GM12872 (cell line): ENCODE results near the gene CPXM1.

Experiments used
- TF ChIP-seq, protein P1 (sequence below): IDR thresholded peaks from 3 replicates; pipeline ENCODE4 v1.5.1; 2011; ENCODE audit warnings: low read depth, mild to moderate bottlenecking, low read length, moderate library complexity; ENCODE audit not compliant: insufficient read depth

Gene CPXM1

GRCh38 chr20:2767768-2768631 is 32.4 kb downstream of the CPXM1 start:
- TF ChIP-seq, protein P1, sequence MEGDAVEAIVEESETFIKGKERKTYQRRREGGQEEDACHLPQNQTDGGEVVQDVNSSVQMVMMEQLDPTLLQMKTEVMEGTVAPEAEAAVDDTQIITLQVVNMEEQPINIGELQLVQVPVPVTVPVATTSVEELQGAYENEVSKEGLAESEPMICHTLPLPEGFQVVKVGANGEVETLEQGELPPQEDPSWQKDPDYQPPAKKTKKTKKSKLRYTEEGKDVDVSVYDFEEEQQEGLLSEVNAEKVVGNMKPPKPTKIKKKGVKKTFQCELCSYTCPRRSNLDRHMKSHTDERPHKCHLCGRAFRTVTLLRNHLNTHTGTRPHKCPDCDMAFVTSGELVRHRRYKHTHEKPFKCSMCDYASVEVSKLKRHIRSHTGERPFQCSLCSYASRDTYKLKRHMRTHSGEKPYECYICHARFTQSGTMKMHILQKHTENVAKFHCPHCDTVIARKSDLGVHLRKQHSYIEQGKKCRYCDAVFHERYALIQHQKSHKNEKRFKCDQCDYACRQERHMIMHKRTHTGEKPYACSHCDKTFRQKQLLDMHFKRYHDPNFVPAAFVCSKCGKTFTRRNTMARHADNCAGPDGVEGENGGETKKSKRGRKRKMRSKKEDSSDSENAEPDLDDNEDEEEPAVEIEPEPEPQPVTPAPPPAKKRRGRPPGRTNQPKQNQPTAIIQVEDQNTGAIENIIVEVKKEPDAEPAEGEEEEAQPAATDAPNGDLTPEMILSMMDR: no peak

- TF ChIP-seq, protein P1: no peak
These were observed 37.2 kb downstream of the CPXM1 start for GRCh38 chr20:2763186-2763585.

- TF ChIP-seq, protein P1: no peak
These were observed 37.8 kb downstream of the CPXM1 start for GRCh38 chr20:2762578-2763131.

GRCh38 chr20:2761885-2762284 is 38.5 kb downstream of the CPXM1 start:
- TF ChIP-seq, protein P1: no peak

DNA sequence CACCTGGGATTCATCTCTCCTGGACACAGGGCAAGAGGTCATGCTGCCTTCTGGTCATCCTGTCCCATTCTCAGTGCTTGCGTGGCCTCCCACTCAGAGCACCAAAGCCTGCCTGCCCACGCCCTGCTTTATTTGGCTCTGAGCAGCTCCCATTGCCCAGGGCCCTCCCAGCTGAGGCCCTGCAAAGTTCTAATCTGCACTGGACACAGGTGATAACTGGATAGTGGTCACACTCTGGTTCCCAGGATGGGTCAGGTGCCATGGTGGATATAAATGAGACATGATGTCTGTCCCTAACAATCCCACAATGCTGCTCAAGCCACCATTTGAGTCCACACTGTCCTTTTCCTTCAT is 39.5 kb downstream of the CPXM1 start:
- TF ChIP-seq, protein P1: no peak

DNA sequence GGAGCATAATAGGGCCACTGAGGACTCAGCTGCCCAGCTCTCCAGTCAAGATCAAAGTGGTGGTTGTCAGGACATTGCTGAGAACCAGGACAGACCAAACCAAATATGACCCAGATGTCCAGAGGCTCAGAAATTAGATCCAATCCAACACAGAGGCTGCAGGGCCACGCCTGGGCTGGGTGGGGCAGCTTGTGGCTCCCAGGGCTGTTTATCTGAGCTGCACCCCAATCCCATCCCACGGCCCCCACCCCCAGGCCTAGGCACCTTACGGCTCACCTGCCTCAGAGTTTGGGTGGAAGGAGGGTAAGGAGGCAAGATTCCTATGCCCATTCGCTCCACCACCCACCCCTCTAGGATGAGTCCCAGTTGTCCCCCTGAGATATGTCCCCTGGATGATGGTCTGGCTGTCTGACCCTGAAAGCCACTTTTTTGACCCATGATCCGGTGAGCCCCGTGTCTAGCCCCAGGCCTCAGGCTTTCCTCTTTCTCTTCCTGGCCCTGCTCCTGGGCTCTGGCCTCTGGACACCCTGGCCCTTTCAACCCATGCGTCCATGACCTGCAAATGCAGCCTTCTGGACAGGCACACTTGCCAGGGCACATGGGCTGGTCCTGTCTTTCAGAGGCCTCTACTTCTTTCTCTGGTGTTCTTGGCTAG is 40.0 kb downstream of the CPXM1 start:
- TF ChIP-seq, protein P1: no peak

DNA sequence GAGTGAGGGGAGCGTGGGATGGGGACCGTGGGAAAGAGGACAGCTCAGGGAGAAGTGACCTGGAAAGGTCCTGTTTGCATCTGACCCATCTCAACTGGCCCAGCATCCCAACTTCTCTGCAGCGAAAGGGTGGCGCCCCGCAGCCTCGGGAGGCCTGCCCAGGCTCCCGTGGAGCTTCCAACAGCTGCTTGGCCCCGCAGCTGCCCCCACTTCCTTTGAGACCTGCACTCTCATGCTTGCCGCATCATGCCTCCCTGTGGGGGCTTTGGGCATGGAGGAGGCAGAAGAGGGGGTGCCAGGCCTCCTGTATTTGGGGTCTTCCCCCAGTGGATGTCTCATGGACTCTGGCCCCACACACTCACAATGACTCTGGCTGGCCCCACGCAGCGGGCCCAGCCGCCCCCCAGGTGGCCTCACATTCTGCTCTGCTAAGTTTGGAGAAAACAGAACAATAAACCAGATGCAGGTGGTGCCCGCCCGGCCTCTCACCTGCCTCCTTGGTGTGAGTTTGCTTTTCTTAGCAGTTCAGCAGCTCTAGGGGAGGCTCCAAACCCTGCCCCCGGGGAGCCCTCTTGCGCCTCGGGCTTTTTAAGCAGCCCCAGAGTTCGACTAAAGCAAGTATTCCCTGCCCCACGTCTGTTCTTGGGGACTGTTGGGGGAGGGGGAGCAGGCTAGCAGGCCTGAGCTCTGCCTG is 40.7 kb downstream of the CPXM1 start:
- TF ChIP-seq, protein P1: no peak
